ENCODE results near the gene CYTH3.
A peak's percentile ranks its signal among the peaks of the same experiment; 100 is the strongest.

The CYTH3 gene

GRCh38 chr7:6162650-6163366 lies 109.6 kb downstream of the CYTH3 start:
- no peak overlapping the region for H3K27ac ChIP-seq (ENCODE audit: poor library complexity, severe bottlenecking)
- H3K4me3 ChIP-seq (ENCODE audit: severe bottlenecking) = no peak overlapping the region
- TF ChIP-seq, protein P1, sequence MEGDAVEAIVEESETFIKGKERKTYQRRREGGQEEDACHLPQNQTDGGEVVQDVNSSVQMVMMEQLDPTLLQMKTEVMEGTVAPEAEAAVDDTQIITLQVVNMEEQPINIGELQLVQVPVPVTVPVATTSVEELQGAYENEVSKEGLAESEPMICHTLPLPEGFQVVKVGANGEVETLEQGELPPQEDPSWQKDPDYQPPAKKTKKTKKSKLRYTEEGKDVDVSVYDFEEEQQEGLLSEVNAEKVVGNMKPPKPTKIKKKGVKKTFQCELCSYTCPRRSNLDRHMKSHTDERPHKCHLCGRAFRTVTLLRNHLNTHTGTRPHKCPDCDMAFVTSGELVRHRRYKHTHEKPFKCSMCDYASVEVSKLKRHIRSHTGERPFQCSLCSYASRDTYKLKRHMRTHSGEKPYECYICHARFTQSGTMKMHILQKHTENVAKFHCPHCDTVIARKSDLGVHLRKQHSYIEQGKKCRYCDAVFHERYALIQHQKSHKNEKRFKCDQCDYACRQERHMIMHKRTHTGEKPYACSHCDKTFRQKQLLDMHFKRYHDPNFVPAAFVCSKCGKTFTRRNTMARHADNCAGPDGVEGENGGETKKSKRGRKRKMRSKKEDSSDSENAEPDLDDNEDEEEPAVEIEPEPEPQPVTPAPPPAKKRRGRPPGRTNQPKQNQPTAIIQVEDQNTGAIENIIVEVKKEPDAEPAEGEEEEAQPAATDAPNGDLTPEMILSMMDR (IDR thresholded peaks at IDR 0.05; ENCODE audit: poor library complexity, severe bottlenecking) = no peak
- no peaks in the 10 kb centered on the region for H3K4me1 ChIP-seq (ENCODE audit: insufficient read depth, poor library complexity, severe bottlenecking)
- peaks cover 61% of the 10 kb centered on the region for H3K36me3 ChIP-seq (ENCODE audit: low read depth)
- ATAC-seq (ENCODE audit: low read depth) = no peak
- DNase-seq (ENCODE audit: low spot score) = no peak
- no peaks in the 10 kb centered on the region for H3K27me3 ChIP-seq (ENCODE audit: insufficient read depth, poor library complexity, severe bottlenecking)
- no peaks in the 10 kb centered on the region for H3K9me3 ChIP-seq (ENCODE audit: severe bottlenecking)

DNA sequence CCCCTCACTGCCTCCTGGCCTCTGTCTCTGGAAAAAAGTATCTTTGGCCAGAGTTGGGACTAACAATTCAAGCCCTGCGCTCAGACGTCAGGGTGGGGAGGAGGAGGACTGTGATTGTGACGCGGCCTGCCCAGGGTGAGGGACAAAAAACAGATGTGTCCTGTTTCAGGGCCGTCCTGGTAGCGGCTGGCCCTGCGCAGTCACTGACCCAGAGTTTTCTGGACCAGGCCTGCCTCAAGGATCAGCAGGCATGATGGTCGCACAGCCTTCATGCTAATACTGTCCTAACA lies 110.1 kb downstream of the CYTH3 start:
- DNase-seq (ENCODE audit: low spot score) = no peak
- H3K27me3 ChIP-seq (ENCODE audit: insufficient read depth, poor library complexity, severe bottlenecking) = no peaks in the 10 kb centered on the region
- H3K9me3 ChIP-seq (ENCODE audit: severe bottlenecking) = no peaks in the 10 kb centered on the region
- no peak overlapping the region for H3K27ac ChIP-seq (ENCODE audit: poor library complexity, severe bottlenecking)
- TF ChIP-seq, protein P1 (IDR thresholded peaks at IDR 0.05; ENCODE audit: poor library complexity, severe bottlenecking) = no peak
- no peaks in the 10 kb centered on the region for H3K4me1 ChIP-seq (ENCODE audit: insufficient read depth, poor library complexity, severe bottlenecking)
- H3K36me3 ChIP-seq (ENCODE audit: low read depth) = peaks cover 66% of the 10 kb centered on the region
- ATAC-seq (ENCODE audit: low read depth) = no peak
- no peak overlapping the region for H3K4me3 ChIP-seq (ENCODE audit: severe bottlenecking)

- no peaks in the 10 kb centered on the region for H3K4me1 ChIP-seq (ENCODE audit: insufficient read depth, poor library complexity, severe bottlenecking)
- no peaks in the 10 kb centered on the region for H3K27me3 ChIP-seq (ENCODE audit: insufficient read depth, poor library complexity, severe bottlenecking)
- H3K4me3 ChIP-seq (ENCODE audit: severe bottlenecking) = no peak overlapping the region
- ATAC-seq (ENCODE audit: low read depth) (no peak), DNase-seq (ENCODE audit: low spot score) (no peak)
- TF ChIP-seq, protein P1 (IDR thresholded peaks at IDR 0.05; ENCODE audit: poor library complexity, severe bottlenecking) = no peak
- no peaks in the 10 kb centered on the region for H3K9me3 ChIP-seq (ENCODE audit: severe bottlenecking)
- peaks cover 72% of the 10 kb centered on the region for H3K36me3 ChIP-seq (ENCODE audit: low read depth)
- H3K27ac ChIP-seq (ENCODE audit: poor library complexity, severe bottlenecking) = no peak overlapping the region
Measured at GRCh38 chr7:6161463-6162330, 110.7 kb downstream of the CYTH3 start.

- H3K4me1 ChIP-seq (ENCODE audit: insufficient read depth, poor library complexity, severe bottlenecking) = no peaks in the 10 kb centered on the region
- ATAC-seq (ENCODE audit: low read depth) = peak; percentile 55; the same call in 2 of the 3 replicates
- TF ChIP-seq, protein P1 (IDR thresholded peaks at IDR 0.05; ENCODE audit: poor library complexity, severe bottlenecking) = peak; percentile 70
- H3K27ac ChIP-seq (ENCODE audit: poor library complexity, severe bottlenecking) = no peak overlapping the region
- peaks cover 84% of the 10 kb centered on the region for H3K36me3 ChIP-seq (ENCODE audit: low read depth)
- no peaks in the 10 kb centered on the region for H3K27me3 ChIP-seq (ENCODE audit: insufficient read depth, poor library complexity, severe bottlenecking)
- H3K4me3 ChIP-seq (ENCODE audit: severe bottlenecking) = no peak overlapping the region
- no peak for DNase-seq (ENCODE audit: low spot score)
- no peaks in the 10 kb centered on the region for H3K9me3 ChIP-seq (ENCODE audit: severe bottlenecking)
Measured at GRCh38 chr7:6160191-6160623, 112.2 kb downstream of the CYTH3 start.

Measured in RWPE2 (cell line).